ENCODE data around the gene MCEMP1.

The MCEMP1 gene

GRCh38 chr19:7662657-7663056 is 14.2 kb upstream of the MCEMP1 start:
- ChIA-PET CTCF (interaction anchor here (0.6 kb wide), 1 partner anchor 38 kb away, joined by 3 read pairs; no protein-coding TSS in a partner anchor), POLR2A (no interaction called here)
- no peak overlapping the region for H3K27ac ChIP-seq (ENCODE audit: insufficient read depth in 1 of 2, low read depth in 1 of 2, low read length in 2 of 2, poor library complexity in 1 of 2, severe bottlenecking in 2 of 2)
- WGBS (ENCODE audit: insufficient coverage): 86% methylated on average over 5 of the region's 14 CpGs
- no peaks in the 10 kb centered on the region for H3K9me3 ChIP-seq (ENCODE audit: control extremely low read depth in 1 of 5, control insufficient read depth in 4 of 5, insufficient read depth in 2 of 5, low read depth in 1 of 5, low read length in 4 of 5)
- H3K4me1 ChIP-seq (ENCODE audit: control extremely low read depth in 1 of 4, control insufficient read depth in 4 of 4, insufficient read depth in 4 of 4, low read length in 3 of 4): peaks cover 4 to 5% (median 5%) of the 10 kb centered on the region in 4 experiments
- no peak overlapping the region for H3K4me3 ChIP-seq (ENCODE audit: control insufficient read depth in 1 of 7, extremely low read depth in 1 of 7, insufficient read depth in 4 of 7, low read depth in 2 of 7, low read length in 6 of 7)
- H3K27me3 ChIP-seq (replicated peaks in 2 of 5; ENCODE audit: control insufficient read depth in 4 of 5, insufficient read depth in 5 of 5, low read length in 4 of 5): peaks cover 0 to 3% (median 0%) of the 10 kb centered on the region in 5 experiments
- H3K36me3 ChIP-seq (ENCODE audit: control insufficient read depth in 4 of 4, insufficient read depth in 4 of 4, low read length in 3 of 4): no peaks in the 10 kb centered on the region
- no peak for DNase-seq

- peaks cover 0 to 3% (median under 1%) of the 10 kb centered on the region in 5 experiments for H3K27me3 ChIP-seq (replicated peaks in 2 of 5; ENCODE audit: control insufficient read depth in 4 of 5, insufficient read depth in 5 of 5, low read length in 4 of 5)
- DNase-seq: no peak
- H3K36me3 ChIP-seq (ENCODE audit: control insufficient read depth in 4 of 4, insufficient read depth in 4 of 4, low read length in 3 of 4): no peaks in the 10 kb centered on the region
- POLR2A ChIA-PET: interaction anchor here (0.6 kb wide), 1 partner anchor 169 kb away, joined by 3 read pairs; no protein-coding TSS in a partner anchor
- peaks cover 0 to 2% (median under 1%) of the 10 kb centered on the region in 4 experiments for H3K4me1 ChIP-seq (ENCODE audit: control extremely low read depth in 1 of 4, control insufficient read depth in 4 of 4, insufficient read depth in 4 of 4, low read length in 3 of 4)
- WGBS (ENCODE audit: insufficient coverage): 85% methylated on average over 2 of the region's 7 CpGs
- no peaks in the 10 kb centered on the region for H3K9me3 ChIP-seq (ENCODE audit: control extremely low read depth in 1 of 5, control insufficient read depth in 4 of 5, insufficient read depth in 2 of 5, low read depth in 1 of 5, low read length in 4 of 5)
- CTCF ChIA-PET: no interaction called here
- H3K27ac ChIP-seq (ENCODE audit: insufficient read depth in 1 of 2, low read depth in 1 of 2, low read length in 2 of 2, poor library complexity in 1 of 2, severe bottlenecking in 2 of 2): no peak overlapping the region
- H3K4me3 ChIP-seq (ENCODE audit: control insufficient read depth in 1 of 7, extremely low read depth in 1 of 7, insufficient read depth in 4 of 7, low read depth in 2 of 7, low read length in 6 of 7): no peak overlapping the region
These were observed 13.2 kb upstream of the MCEMP1 start for GRCh38 chr19:7663706-7664105.

DNA sequence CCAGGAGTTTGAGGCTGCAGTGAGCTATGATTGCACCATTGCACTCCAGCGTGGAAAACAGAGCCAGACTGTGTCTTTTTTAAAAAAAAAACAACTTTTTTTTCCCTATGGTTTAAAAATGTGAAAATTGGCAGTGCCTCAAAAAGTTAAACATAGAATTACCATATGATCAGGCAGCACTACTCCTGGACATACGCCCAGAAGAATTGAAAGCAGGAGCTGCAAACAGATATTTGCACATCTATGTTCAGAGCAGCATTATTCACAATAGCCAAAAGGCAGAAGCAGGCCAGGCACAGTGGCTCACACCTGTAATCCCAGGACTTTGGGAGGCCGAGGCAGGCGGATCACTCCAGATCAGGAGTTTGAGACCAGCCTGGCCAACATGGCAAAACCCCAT is 11.8 kb upstream of the MCEMP1 start:
- Histone ChIP-seq H3K4me3 (ENCODE audit: control insufficient read depth in 1 of 7, extremely low read depth in 1 of 7, insufficient read depth in 4 of 7, low read depth in 2 of 7, low read length in 6 of 7) (no peak overlapping the region), H3K4me1 (ENCODE audit: control extremely low read depth in 1 of 4, control insufficient read depth in 4 of 4, insufficient read depth in 4 of 4, low read length in 3 of 4) (peaks cover 0 to 15% (median 7%) of the 10 kb centered on the region in 4 experiments), H3K27me3 (replicated peaks in 2 of 5; ENCODE audit: control insufficient read depth in 4 of 5, insufficient read depth in 5 of 5, low read length in 4 of 5) (peaks cover 0 to 12% (median 7%) of the 10 kb centered on the region in 5 experiments), H3K36me3 (ENCODE audit: control insufficient read depth in 4 of 4, insufficient read depth in 4 of 4, low read length in 3 of 4) (no peaks in the 10 kb centered on the region), H3K9me3 (ENCODE audit: control extremely low read depth in 1 of 5, control insufficient read depth in 4 of 5, insufficient read depth in 2 of 5, low read depth in 1 of 5, low read length in 4 of 5) (no peaks in the 10 kb centered on the region), H3K27ac (ENCODE audit: insufficient read depth in 1 of 2, low read depth in 1 of 2, low read length in 2 of 2, poor library complexity in 1 of 2, severe bottlenecking in 2 of 2) (no peak overlapping the region)
- POLR2A ChIA-PET: interaction anchor here (0.7 kb wide), 1 partner anchor 121 kb away, joined by 3 read pairs; no protein-coding TSS in a partner anchor
- DNase-seq: peak in 1 of 3 donors; percentile 29
- no CpG with 5 or more reads among the region's 4 CpGs for WGBS (ENCODE audit: insufficient coverage)
- CTCF ChIA-PET: interaction anchor here (1.2 to 1.3 kb wide), 2 partner anchors 11 to 135 kb away, joined by 3 to 6 read pairs; no protein-coding TSS in a partner anchor

DNA sequence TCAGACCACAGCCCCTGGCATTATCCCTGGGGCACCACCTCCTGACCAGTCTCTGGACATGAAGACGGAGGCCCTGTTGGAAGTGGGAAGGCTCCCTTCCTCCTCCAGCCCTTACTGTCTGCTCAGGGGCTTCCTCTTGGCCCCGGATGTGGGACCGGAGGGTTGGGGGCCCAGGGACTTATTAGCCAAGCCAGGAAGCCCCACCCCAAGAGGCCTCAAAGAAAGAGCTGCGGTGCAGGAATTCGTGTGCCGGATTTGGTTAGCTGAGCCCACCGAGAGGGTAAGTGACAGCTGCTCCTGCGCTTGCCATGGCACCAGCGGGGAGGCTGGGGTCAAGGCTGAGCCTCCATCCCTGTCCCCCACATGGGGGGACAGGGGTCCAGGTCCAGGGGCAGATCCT is 8.0 kb upstream of the MCEMP1 start, which contains the start of gene RETN:
TSS of gene RETN (plus strand) at position 208 of the 400 bp plus-strand sequence. CDS start 278 bp downstream, outside the sequence.
- no peak for DNase-seq
- H3K27ac ChIP-seq (ENCODE audit: insufficient read depth in 1 of 2, low read depth in 1 of 2, low read length in 2 of 2, poor library complexity in 1 of 2, severe bottlenecking in 2 of 2): no peak within 1 kb of the TSS
- CTCF ChIA-PET: interaction anchor here (1.9 to 2.5 kb wide), 2 partner anchors 15 to 101 kb away, joined by 5 to 8 read pairs; no protein-coding TSS in a partner anchor
- H3K4me3 ChIP-seq (ENCODE audit: control insufficient read depth in 1 of 7, extremely low read depth in 1 of 7, insufficient read depth in 4 of 7, low read depth in 2 of 7, low read length in 6 of 7): peak within 1 kb of the TSS in 1 of 7 experiments; percentile 33
- 49% methylated on average over 8 of the region's 9 CpGs for WGBS (ENCODE audit: insufficient coverage)
- peaks cover 0 to 23% (median 14%) of the 10 kb centered on the region in 4 experiments for H3K4me1 ChIP-seq (ENCODE audit: control extremely low read depth in 1 of 4, control insufficient read depth in 4 of 4, insufficient read depth in 4 of 4, low read length in 3 of 4)
- peaks cover 0 to 2% (median 1%) of the 10 kb centered on the region in 5 experiments for H3K9me3 ChIP-seq (ENCODE audit: control extremely low read depth in 1 of 5, control insufficient read depth in 4 of 5, insufficient read depth in 2 of 5, low read depth in 1 of 5, low read length in 4 of 5)
- H3K36me3 ChIP-seq (ENCODE audit: control insufficient read depth in 4 of 4, insufficient read depth in 4 of 4, low read length in 3 of 4): no peaks in the 10 kb centered on the region
- peaks cover 0 to 34% (median 7%) of the 10 kb centered on the region in 5 experiments for H3K27me3 ChIP-seq (replicated peaks in 2 of 5; ENCODE audit: control insufficient read depth in 4 of 5, insufficient read depth in 5 of 5, low read length in 4 of 5)
- POLR2A ChIA-PET: no interaction called here

DNA sequence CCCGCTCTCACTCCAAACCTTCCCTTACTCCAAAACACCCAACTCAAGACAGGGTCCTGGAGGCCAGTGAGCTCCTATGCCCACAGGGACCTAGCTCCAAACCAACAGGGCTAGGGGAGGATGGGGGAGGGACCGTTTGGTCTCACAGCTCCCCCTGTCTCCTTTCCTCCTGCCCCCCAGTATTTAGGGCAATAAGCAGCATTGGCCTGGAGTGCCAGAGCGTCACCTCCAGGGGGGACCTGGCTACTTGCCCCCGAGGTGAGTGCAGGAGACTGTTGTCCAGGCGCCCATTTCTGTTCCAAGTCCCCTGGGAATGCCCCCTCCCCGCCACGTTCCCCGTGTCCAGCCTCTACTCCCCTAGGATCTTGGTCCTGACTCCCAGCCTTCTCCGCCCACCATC is 7.2 kb upstream of the MCEMP1 start:
- Histone ChIP-seq H3K36me3 (ENCODE audit: control insufficient read depth in 4 of 4, insufficient read depth in 4 of 4, low read length in 3 of 4) (no peaks in the 10 kb centered on the region), H3K4me3 (ENCODE audit: control insufficient read depth in 1 of 7, extremely low read depth in 1 of 7, insufficient read depth in 4 of 7, low read depth in 2 of 7, low read length in 6 of 7) (peak overlapping the region in 1 of 7 experiments; percentile 33), H3K27me3 (replicated peaks in 2 of 5; ENCODE audit: control insufficient read depth in 4 of 5, insufficient read depth in 5 of 5, low read length in 4 of 5) (peaks cover 0 to 34% (median 7%) of the 10 kb centered on the region in 5 experiments), H3K9me3 (ENCODE audit: control extremely low read depth in 1 of 5, control insufficient read depth in 4 of 5, insufficient read depth in 2 of 5, low read depth in 1 of 5, low read length in 4 of 5) (peaks cover 0 to 5% (median 1%) of the 10 kb centered on the region in 5 experiments), H3K4me1 (ENCODE audit: control extremely low read depth in 1 of 4, control insufficient read depth in 4 of 4, insufficient read depth in 4 of 4, low read length in 3 of 4) (peaks cover 0 to 25% (median 14%) of the 10 kb centered on the region in 4 experiments), H3K27ac (ENCODE audit: insufficient read depth in 1 of 2, low read depth in 1 of 2, low read length in 2 of 2, poor library complexity in 1 of 2, severe bottlenecking in 2 of 2) (no peak overlapping the region)
- ChIA-PET CTCF (interaction anchor here (1.9 to 2.5 kb wide), 2 partner anchors 16 to 101 kb away, joined by 5 to 8 read pairs; no protein-coding TSS in a partner anchor), POLR2A (interaction anchor here (1.1 kb wide), 1 partner anchor 11 kb away, joined by 4 read pairs; the partner anchor contains the start of gene TRAPPC5)
- no peak for DNase-seq
- WGBS (ENCODE audit: insufficient coverage): 55% methylated on average over 6 of the region's 9 CpGs

- POLR2A ChIA-PET: interaction anchor here (1.1 kb wide), 1 partner anchor 11 kb away, joined by 4 read pairs; the partner anchor contains the start of gene TRAPPC5
- 3% methylated on average over 39 of the region's 43 CpGs for WGBS (ENCODE audit: insufficient coverage)
- peak in 2 of 3 donors; percentile 68 to 81 for DNase-seq
- CTCF ChIA-PET: interaction anchor here (1.0 to 2.5 kb wide), 4 partner anchors 11 to 102 kb away, joined by 4 to 8 read pairs (median 6); partner anchors contain the start of gene TRAPPC5
- Histone ChIP-seq H3K27me3 (replicated peaks in 2 of 5; ENCODE audit: control insufficient read depth in 4 of 5, insufficient read depth in 5 of 5, low read length in 4 of 5) (peaks cover 0 to 34% (median 7%) of the 10 kb centered on the region in 5 experiments), H3K4me3 (ENCODE audit: control insufficient read depth in 1 of 7, extremely low read depth in 1 of 7, insufficient read depth in 4 of 7, low read depth in 2 of 7, low read length in 6 of 7) (peak overlapping the region; percentile 8 to 71 (median 42)), H3K4me1 (ENCODE audit: control extremely low read depth in 1 of 4, control insufficient read depth in 4 of 4, insufficient read depth in 4 of 4, low read length in 3 of 4) (peaks cover 0 to 25% (median 14%) of the 10 kb centered on the region in 4 experiments), H3K27ac (ENCODE audit: insufficient read depth in 1 of 2, low read depth in 1 of 2, low read length in 2 of 2, poor library complexity in 1 of 2, severe bottlenecking in 2 of 2) (no peak overlapping the region), H3K9me3 (ENCODE audit: control extremely low read depth in 1 of 5, control insufficient read depth in 4 of 5, insufficient read depth in 2 of 5, low read depth in 1 of 5, low read length in 4 of 5) (peaks cover 0 to 5% (median 1%) of the 10 kb centered on the region in 5 experiments), H3K36me3 (ENCODE audit: control insufficient read depth in 4 of 4, insufficient read depth in 4 of 4, low read length in 3 of 4) (no peaks in the 10 kb centered on the region)
These were observed 6.6 kb upstream of the MCEMP1 start for GRCh38 chr19:7670150-7670783.
